Fibroblast of skin of abdomen (primary cell): Measurements from ENCODE around the gene ARHGAP26.
A peak's percentile ranks its signal among the peaks of the same experiment; 100 is the strongest.

Experiments
- DNase-seq: peaks from one replicate; pipeline ENCODE4 v3.0.0-alpha.2; 2013

ARHGAP26 gene

DNA sequence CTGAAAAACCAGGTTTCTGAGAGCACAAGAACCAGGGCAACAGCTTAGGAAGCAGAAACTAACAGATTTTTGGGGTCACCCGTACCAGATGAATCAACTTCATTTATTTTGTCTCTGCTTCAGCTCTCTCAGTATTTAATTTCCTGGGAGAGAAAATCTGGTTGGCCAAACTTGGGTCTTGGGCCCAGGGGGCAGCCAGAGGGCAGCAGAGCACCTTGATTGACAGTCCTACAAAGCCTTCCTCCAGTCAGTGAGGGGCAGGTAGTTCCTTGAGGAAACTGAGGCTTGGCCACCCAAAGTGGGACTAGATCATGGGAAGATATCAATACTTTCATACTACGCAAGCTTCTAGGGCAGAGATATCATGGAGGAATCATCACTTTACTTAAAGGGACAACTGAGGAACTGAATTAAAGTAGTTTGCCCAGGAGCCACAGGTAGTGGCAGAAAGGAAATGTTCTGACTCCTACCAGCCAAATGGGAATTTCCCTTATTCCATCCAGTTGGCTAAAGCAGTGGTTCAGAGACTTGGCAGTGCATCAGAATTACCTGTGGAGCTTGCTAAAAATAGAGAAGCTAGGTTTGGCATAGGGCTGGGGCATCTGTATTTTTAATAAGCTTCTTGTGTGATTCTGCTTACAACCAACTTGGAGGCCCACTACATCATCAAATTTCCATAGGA, 21.5 kb upstream of the ARHGAP26 start:
- DNase-seq, result no peak

DNA sequence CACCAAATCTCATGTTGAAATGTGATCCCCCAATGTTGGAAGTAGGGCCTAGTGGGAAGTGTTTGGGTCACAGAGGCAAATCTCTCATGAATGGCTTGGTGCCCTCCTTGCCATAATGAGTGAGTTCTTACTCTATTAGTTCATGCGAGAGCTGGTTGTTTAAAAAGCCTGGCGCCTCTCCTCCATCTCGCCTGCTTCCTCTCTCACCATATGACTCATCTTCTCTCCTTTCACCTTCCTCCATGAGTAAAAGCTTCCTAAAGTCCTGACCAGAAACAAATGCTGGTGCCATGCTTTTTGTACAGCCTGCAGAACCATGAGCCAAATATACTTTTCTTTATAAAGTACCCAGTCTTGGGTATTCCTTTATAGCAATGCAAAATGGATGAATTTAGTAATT, 20.9 kb upstream of the ARHGAP26 start:
- peak; percentile 31 for DNase-seq

DNA sequence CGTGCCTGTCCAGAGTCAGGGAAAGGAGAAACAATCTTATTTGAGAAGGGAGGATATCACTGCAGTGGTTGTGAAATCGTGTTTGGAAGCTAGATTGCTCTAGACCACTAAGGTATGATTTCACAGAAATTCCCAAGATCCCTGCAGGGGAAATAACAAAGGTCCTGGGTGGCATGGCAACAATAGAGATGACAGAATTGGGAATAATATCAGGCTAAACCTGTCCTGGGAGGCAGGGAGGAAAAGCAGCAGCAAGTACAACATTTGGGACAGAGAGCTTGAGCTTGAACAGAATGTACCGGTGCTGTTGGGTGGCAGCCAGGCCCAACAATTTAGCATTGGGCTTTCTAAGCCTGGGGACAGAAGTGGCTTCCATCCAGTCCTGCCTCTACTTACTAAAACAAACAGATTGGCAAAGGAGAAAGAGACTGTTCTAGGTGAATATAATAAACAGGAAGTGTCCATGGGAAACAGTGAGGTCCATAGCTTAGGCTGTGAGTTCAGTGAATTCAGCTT, 17.0 kb upstream of the ARHGAP26 start:
- DNase-seq, result peak; percentile 14

DNA sequence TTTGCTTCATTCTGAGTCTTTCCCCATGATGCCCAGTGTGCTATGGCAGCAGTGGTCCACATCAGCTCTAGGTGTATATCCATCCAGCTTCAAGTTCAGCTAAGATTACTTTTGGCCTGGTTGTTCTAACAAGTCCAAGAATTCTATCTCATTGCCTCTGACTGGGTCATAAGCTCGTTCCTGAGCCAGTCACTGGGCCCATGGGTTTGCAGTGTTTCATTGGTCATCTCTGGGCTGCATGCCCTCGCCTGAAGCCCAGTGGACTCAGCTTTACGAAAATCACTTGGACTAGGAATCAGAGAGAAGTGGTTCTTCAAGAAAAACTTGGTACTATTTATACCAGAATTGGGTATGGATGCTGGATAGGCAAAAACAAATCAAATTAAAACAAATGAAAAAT, 16.1 kb upstream of the ARHGAP26 start:
- DNase-seq, result no peak

DNA sequence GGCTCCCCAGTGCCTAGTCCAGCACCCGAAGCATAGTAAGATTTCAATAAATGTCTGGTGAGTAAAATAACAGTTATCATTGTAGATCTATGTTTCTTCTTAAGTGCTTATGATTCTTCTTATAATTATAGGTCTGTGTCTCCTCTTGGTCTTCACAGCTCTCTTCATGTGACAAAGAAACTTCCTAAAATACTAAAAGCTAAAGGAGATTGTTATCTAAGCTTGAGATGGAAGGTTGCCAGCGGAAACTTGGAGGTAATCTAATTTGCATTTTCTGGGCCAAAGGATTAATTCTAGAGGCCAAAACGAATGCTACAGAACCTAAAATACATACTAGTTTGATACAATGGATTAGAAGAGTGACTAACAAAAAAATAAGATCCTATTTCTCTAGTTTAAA, 13.6 kb upstream of the ARHGAP26 start:
- DNase-seq, result no peak

DNA sequence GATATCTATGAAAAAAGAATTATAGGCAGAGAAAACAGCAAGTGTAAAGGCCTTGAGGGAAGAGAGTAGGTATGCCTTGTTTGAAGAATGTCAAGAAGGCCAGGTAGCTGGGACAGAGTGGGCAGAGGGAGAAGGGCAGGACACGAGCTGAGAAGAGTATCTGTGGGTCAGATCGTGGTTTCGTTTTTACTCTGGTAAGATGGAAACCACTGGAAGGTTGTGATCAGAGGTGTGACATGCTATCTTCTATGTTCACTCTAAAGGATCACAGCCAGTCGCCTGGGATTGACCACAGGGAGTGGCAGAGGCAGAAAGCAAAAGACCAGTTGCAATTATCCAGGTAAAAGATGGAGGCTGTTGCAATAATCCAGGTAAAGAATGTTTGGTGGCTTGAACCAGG, 12.6 kb upstream of the ARHGAP26 start:
- DNase-seq, result no peak

DNA sequence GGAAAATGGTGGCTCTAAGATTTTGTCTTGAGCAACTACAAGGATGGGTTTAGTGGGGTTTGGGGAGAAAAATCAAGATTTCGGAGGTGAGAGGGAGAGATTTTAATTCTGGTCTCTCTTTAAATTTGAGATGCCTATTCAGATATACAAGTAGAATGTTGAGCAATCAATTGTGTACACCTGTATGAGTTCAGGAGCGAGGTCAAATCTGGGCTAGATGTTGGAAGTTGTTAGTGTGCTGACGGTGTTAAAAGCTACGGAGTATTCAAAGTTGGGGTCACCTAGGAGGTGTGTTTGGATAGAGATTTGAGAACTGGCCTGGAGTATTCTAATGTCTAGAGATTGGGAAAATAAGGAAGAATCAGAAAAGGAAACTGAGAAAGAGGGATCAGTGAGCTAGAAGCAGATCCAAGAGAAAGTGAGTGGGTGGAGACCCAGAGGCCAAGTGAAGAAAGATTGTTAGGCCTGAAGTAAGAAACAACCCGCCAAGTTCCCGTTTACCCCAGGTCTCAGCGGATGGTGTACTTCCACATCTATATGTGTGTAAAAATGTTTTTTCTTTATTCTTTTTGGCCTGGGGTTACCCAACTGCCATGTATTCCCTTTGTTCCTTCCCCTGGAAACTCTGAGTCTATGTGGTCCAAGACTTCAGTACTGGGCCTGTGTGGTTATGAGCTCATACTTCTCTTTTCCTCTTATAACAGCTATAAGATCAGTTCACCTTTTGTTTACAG, 11.9 kb upstream of the ARHGAP26 start:
- no peak for DNase-seq

DNA sequence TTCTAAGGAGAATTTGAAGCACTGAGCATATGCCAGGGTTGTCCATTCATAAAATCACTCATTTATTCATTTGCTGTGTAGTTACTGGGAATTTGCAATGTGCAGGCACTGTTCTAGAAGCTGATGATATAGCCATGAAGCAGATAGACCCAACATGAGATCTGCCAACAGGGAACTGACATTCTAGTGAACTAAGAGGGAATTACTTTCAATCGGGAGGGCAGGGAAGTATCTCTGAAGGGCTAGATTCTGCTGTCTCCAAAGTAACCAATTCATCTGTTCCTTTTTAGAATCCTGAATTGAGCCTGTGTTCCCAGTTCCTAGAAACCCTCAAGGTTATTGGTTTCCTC, 11.4 kb upstream of the ARHGAP26 start:
- no peak for DNase-seq

DNA sequence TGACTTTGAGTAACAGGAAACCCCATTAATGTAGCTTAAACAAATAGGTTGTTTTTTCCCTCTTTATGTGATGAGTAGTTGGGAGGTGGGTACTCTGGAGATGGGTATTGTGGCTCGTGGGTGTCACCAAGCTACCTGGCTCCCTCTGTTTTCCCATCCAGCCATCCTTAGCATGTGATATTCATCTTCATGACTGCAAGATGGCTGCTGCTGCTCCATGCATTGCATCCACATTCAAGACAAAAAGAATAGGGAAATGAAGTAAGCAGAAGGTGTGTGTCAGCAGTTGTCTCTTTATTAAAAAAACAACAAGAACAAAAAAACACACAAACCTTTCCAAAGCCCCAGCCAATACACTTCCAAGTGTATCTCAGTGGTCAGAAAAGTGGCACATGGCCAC, 6.5 kb upstream of the ARHGAP26 start:
- DNase-seq, result no peak

DNA sequence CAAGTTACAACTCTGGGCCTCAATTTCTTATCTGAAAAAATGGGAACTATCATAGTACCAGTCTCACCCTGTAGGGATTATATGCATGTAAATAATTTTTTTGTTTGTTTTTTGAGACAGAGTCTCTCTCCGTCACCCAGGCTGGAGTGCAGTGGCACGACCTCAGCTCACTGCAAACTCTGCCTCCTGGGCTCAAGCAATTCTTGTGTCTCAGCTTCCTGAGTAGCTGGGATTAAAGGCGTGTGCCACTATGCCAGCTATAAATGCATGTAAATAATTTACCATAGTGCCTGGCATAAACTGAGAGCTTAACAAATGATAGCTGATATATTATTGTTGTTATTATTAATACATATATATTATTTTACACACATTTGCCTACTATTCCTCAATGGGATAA, 3.0 kb upstream of the ARHGAP26 start:
- DNase-seq, result no peak

DNA sequence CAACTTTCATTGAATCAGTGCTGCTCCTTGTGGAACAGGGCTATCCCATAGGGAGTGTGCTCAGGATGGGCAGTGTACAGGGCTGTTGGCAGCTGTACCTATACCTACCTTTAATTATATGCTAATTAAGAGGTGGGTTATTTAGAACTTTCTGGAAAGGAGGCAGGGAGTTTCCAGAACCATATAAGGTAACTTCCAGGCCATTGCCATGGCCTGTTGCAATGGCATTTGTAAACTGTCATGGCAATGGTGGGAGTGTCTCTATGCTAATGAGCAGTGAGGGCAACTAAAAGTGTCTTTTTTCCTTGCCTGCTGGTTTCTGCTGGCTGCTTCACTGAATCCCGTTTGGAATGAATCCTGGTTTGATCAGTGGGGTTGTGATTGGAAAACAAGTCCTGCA, 2.3 kb upstream of the ARHGAP26 start:
- no peak for DNase-seq

DNA sequence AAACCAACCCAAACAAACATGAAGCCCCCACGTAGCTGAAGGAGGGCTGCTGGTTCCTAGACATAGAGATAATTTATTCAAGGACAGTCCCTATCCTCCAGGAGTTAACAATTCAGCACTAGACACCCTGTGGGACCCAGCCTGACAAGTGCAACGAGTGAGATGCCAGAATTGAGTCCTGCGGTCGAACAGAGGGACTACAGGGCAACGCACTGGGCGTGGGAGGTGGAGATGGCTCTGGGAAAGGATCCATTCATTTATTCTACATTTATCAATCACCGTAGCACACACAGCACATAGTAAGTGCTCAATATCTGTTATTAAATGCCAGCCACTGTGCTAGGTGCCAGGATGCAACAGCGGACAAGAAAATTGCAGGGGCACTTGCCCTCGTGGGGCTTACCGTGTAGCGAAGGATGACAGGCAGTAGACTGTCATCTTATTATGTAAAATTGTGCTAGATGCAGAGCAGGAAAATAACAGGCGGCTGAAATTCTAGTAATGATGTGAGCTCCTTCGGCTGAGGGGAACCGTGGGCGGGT, 855 bp upstream of the ARHGAP26 start:
- DNase-seq, result no peak

DNA sequence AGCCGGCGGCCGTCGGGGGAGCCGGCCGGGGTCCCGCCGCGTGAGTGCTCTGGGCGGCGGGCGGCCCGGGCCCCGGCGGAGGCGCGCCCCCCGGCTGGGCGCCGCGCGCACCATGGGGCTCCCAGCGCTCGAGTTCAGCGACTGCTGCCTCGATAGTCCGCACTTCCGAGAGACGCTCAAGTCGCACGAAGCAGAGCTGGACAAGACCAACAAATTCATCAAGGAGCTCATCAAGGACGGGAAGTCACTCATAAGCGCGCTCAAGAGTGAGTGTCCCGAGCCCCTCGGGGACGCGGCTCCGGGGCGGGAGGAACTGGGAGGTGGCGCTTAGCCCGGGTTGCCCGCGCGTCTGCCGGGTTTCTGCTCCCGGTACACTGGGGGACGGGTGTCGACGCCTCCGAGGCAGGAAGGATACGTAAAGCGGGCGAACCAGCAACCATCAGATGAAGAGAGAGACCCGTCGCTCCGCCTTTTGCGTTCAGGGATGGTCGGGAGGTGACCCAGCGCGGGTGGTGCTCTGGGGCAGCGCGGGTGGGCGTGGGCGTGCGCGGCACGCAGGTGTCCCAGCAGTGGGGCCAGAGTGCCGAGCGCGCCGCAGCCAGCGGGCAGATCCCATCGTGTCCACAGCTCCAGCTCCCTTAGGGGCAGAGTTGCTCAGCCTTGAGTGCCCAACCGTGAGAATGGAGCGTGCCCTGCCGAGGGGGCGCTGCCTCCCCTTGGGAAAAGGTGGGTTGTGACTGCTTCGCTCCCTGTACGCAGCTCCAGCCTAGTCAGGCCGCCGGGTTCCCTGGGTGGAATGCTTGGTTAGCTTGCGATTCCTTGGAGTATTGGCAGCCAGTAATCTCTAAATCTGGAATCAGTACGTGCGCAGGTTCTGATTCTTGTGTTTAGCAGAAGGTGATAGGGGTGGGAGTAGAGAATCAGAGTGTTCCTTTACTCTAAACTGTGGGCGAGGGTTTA, 753 bp downstream of the ARHGAP26 start:
- no peak for DNase-seq

DNA sequence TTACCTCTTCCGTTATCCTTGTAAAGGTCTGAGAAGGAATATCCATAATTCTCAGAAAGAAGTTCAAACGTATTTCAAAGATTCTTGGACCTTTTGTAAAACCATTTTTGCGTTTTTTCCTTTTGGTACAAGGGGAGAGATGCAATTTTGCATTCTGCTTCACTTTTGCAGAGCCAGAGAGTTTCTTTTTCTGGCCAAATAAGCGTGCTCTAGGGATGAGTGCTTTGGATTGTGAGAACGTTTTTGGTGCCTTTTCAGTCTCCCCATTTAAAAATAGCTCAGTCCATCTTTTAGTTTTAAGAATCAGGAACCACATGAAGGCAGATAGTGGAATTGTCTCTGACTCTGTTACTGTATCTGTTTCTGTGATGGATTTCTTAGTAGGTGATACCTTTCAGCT, 1.5 kb downstream of the ARHGAP26 start:
- no peak for DNase-seq

DNA sequence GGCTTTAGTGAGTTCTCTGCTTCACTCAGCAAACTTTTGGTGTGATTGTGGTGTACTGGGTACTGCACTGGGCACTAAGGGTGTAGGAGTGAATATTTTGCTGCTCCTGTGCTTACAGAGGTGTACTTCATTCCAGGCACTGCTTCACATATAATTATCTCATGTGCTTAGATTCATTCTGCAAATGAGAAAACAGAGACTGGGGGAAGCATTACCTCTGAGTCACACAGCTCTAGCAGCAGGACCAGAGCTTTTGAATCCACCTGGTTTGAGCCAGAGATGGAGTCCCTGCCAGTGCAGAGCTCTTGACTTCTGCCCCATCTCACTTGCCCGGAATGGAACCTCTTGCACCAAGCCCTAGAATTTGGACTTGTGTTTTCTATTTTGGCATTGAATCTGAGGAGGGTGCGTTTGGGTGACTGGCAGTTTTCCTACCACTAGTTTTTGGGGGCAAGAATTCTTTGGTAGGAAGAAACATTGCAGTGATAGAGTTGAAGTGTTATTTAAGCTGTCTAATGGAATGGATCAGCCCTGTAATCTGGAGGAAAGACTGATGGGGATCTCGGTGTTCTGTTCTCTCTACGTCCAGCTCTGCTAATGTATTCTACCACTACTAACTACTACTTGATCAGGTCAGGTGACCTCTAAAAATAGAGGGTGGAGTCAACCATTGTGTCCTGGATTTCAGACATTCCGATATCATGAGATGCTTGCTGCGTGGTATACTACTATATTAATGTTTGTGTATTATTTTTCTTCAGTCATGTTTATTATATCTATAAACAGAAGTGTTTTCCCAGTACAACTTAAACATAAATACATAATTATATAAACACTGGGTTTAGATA, 2.5 kb downstream of the ARHGAP26 start:
- DNase-seq, result no peak

DNA sequence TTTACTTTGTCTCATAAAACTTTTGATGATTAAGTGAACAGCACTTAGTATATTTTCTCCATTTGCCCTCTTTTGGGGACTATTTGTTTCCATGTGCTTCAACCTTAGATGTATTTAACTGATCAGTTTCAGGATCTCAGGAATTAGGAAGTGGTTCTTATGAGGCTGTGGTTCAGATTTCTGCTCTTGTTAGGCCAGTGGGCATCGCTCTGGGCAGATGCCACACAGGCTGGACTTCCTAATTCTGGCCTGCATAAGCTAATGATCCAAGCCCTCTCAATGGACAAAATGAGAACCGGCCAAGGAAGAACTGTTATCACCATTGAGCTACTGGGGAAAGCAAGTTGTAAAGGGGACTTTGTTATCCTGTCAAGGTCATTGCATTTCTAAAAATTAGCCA, 6.9 kb downstream of the ARHGAP26 start:
- no peak for DNase-seq

DNA sequence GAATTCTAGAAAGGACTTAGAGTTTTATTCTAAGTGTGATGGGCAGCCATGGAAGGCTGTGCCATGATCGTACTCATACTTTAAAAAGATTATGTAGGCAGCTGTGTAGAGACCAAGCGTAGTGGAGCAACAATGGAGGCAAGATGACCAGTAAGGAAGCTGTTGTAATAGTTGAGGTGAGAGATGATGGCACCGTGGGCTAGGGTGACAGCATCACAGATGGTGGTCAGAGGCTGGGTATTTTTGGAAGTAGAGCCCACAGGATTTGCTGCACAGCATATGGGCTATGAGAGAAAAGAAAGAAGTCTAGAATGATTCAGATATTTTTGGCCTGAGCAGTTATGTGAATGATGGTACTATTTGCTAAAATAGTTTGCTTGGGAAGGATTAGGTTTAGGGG, 7.7 kb downstream of the ARHGAP26 start:
- DNase-seq, result no peak

DNA sequence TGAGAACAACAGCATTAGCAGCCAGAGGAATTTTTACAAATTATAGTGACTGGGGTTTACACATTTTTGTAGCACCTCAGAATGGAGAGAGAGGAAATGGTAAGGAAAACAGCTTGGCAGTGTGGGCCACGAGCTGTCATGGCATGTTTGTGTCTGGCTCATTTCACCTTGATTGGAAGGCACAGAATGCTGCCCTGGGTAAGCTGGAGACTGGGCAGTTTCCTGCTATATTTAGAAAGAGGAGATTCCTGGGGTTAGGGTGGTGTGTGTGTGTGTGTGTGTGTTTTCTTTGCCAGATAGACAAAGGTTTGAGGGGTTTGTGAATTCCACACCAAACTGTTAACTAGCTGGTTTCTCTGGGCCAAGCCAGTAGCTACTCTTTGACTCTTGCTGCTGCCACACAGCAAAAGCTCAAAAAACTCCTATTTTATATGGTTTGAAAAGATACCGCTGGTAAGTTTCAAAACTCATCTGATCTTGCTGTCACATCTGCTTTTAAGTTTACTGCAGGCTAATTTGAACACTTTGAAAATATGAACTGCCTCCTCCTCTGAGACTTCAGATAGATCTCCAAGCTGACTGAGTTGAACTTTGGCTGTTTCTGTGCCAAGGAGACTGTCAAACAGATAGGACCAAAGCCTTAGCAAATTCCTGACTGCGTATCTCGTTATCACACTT, 9.1 kb downstream of the ARHGAP26 start:
- DNase-seq, result peak; percentile 16

DNA sequence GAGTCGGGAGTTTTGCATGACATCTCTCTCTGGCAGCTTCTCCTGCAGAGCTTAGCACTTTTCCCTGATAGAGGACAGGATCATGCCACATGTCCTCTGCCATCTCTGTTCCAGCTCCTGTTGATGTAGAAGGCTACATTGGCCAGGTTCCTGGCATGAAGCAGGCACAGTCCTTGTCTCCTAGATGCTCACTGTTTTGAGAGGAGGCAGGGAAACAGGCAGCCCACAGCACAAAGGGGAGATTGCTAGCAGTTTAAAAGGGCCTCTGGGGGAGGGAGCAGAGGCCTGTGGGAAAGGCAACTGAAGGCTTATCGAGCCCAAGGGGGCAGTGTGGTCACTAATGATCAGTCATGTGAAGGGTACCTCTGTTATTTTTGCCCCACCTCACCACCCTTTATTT, 10.7 kb downstream of the ARHGAP26 start:
- no peak for DNase-seq

DNA sequence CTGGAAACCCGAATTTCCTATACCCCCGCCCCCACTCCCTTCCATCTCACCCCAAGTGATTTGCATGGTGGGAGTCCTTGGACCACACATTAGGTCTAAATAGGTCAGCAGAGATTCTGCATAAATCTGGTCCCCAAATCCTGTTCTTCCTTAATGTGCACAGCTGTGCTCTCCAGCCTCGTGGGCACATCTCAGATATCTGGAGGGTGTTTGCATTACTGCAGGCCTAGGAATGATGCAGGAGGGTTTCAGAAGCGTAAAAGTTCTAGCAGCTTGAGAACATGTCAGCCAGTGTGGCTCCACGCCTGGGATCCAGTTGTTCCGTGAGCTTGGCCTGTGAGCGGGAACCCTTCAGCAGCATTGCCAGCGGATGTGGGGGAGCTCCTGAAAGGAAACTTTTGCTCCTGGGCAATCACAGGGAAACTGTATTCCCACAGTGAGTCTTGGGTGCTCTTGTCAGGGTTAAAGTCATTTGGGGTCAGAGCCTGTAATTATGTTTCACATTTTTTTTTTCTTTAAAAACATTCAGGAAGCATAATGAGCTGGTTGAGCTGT, 12.9 kb downstream of the ARHGAP26 start:
- no peak for DNase-seq
